ENCODE results near the gene GAN.

The GAN gene

GRCh38 chr16:81357711-81358260 is 43.0 kb downstream of the GAN start:
- no peak for DNase-seq (ENCODE audit: low spot score)

GRCh38 chr16:81358860-81359259 is 44.1 kb downstream of the GAN start:
- DNase-seq (ENCODE audit: low spot score) = no peak

- no peak for DNase-seq (ENCODE audit: low spot score)
Measured at GRCh38 chr16:81360135-81360534, 45.4 kb downstream of the GAN start.

GRCh38 chr16:81365731-81366130 is 51.0 kb downstream of the GAN start:
- no peak for DNase-seq (ENCODE audit: low spot score)

- peak; percentile 70 for DNase-seq (ENCODE audit: low spot score)
Measured at GRCh38 chr16:81366316-81366932, 51.7 kb downstream of the GAN start.

- DNase-seq (ENCODE audit: low spot score) = no peak
Measured at GRCh38 chr16:81367821-81368220, 53.1 kb downstream of the GAN start.

- no peak for DNase-seq (ENCODE audit: low spot score)
Measured at GRCh38 chr16:81369888-81370504, 55.2 kb downstream of the GAN start.

GRCh38 chr16:81371106-81371505 is 56.3 kb downstream of the GAN start:
- no peak for DNase-seq (ENCODE audit: low spot score)

- DNase-seq (ENCODE audit: low spot score) = no peak
Measured at GRCh38 chr16:81374550-81374949, 59.8 kb downstream of the GAN start.

- DNase-seq (ENCODE audit: low spot score) = no peak
Measured at GRCh38 chr16:81376880-81377279, 62.1 kb downstream of the GAN start.

- DNase-seq (ENCODE audit: low spot score) = no peak
Measured at GRCh38 chr16:81378049-81378448, 63.3 kb downstream of the GAN start.

- DNase-seq (ENCODE audit: low spot score) = no peak
Measured at GRCh38 chr16:81380932-81381331, 66.2 kb downstream of the GAN start.

GRCh38 chr16:81384006-81384405 is 69.2 kb downstream of the GAN start:
- DNase-seq (ENCODE audit: low spot score) = peak; percentile 64

- no peak for DNase-seq (ENCODE audit: low spot score)
Measured at GRCh38 chr16:81385031-81385756, 70.4 kb downstream of the GAN start.

GRCh38 chr16:81388357-81388756 is 73.6 kb downstream of the GAN start:
- no peak for DNase-seq (ENCODE audit: low spot score)

- no peak for DNase-seq (ENCODE audit: low spot score)
Measured at GRCh38 chr16:81390840-81391239, 76.1 kb downstream of the GAN start.

- no peak for DNase-seq (ENCODE audit: low spot score)
Measured at GRCh38 chr16:81392011-81392410, 77.2 kb downstream of the GAN start.

GRCh38 chr16:81394416-81394815 is 79.7 kb downstream of the GAN start:
- no peak for DNase-seq (ENCODE audit: low spot score)

GRCh38 chr16:81394966-81395655 is 80.3 kb downstream of the GAN start:
- DNase-seq (ENCODE audit: low spot score) = no peak

GRCh38 chr16:81397058-81397878 is 82.5 kb downstream of the GAN start:
- DNase-seq (ENCODE audit: low spot score) = no peak

- DNase-seq (ENCODE audit: low spot score) = no peak
Measured at GRCh38 chr16:81397879-81398520, 83.2 kb downstream of the GAN start.

All from pons (tissue), 1 donor.